OCI-LY3 (cell line): Measurements from ENCODE around the gene DPCD.

Experiments
- H2AFZ ChIP-seq: fragments of 200-600, 300-600 bp; shearing (Covaris generic); 2 replicates; pipeline ENCODE4 v1.6.0; 2014; ENCODE audit warnings: antibody characterized with exemption, low read depth, low read length
- H3K27ac ChIP-seq: fragments of 200-600, 300-600 bp; sonication (generic); 2 replicates; pipeline ENCODE4 v1.5.1; 2014; ENCODE audit warnings: mild to moderate bottlenecking, low read length, moderate library complexity, mixed read lengths
- H3K27me3 ChIP-seq: fragments of 200-600, 300-600 bp; sonication (generic); 2 replicates; pipeline ENCODE4 v1.6.1; 2014; ENCODE audit warnings: low read depth, low read length, mixed read lengths
- H3K36me3 ChIP-seq: fragments of 200-600, 300-600 bp; sonication (generic); replicated peaks from 2 replicates; pipeline ENCODE3; 2014; ENCODE audit warnings: low read depth, low read length, mixed read lengths
- H3K4me1 ChIP-seq: fragments of 300-600, 200-600 bp; sonication (generic); 2 replicates; pipeline ENCODE4 v1.6.1; 2014; ENCODE audit warnings: low read length, mixed read lengths
- H3K4me2 ChIP-seq: fragments of 200-600, 300-600 bp; sonication (generic); 2 replicates; pipeline ENCODE4 v1.6.1; 2014; ENCODE audit warnings: low read length, mixed read lengths
- H3K4me3 ChIP-seq: fragments of 300-600, 200-600 bp; sonication (generic); 2 replicates; pipeline ENCODE4 v1.5.1; 2014; ENCODE audit warnings: antibody characterized with exemption, mild to moderate bottlenecking, low read length, moderate library complexity
- H3K79me2 ChIP-seq: fragments of 300-600, 200-600 bp; shearing (Covaris generic); 2 replicates; pipeline ENCODE4 v1.6.1; 2014; ENCODE audit warnings: mild to moderate bottlenecking, low read length, mixed read lengths
- H3K9ac ChIP-seq: fragments of 300-600, 200-600 bp; shearing (Covaris generic); 2 replicates; pipeline ENCODE4 v1.6.0; 2014; ENCODE audit warnings: mild to moderate bottlenecking, low read length, moderate library complexity
- H3K9me3 ChIP-seq: fragments of 200-600, 300-600 bp; shearing (Covaris generic); 2 replicates; pipeline ENCODE4 v1.6.1; 2014; ENCODE audit warnings: low read length, mixed read lengths; ENCODE audit not compliant: insufficient read depth
- H4K20me1 ChIP-seq: fragments of 200-600, 300-600 bp; sonication (generic); 2 replicates; pipeline ENCODE4 v1.6.1; 2016; ENCODE audit warnings: low read length, mixed read lengths; ENCODE audit not compliant: insufficient read depth
- EZH2phosphoT487 ChIP-seq: fragments of 200-600 bp; shearing (Covaris generic); IDR thresholded peaks from 2 replicates; pipeline ENCODE4 v1.6.1; 2018; ENCODE audit warnings: antibody characterized with exemption, mixed run types, low read depth
- TF ChIP-seq, protein P1 (sequence below): fragments of 200-600, 300-600 bp; sonication (generic); IDR thresholded peaks from 2 replicates; pipeline ENCODE4 v1.5.1; 2014; ENCODE audit warnings: antibody characterized with exemption, low read length, low read depth

Gene DPCD

DNA sequence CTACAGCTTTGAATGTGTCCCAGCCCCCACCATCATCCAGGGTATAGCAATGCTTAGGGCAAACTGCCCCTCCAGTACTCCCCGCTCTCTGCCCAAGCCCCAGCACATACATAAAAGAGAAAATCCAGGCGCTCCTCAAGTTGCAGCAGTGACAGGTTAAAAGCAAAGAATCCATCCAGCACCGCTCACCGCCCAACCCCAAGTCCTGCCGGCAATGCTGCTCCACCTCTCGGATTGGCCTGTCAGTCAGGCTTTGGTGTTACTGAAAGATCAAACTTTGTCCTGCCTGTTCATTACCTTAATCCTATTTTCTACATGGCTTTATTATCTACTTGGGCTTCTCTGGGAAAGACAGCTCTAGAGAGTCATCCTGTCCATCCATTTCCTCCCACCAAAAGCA is 31.9 kb downstream of the DPCD start:
- H3K9ac ChIP-seq = no peak overlapping the region
- peaks cover 16% of the 10 kb centered on the region for H3K36me3 ChIP-seq
- TF ChIP-seq EZH2phosphoT487 = no peak
- TF ChIP-seq, protein P1, sequence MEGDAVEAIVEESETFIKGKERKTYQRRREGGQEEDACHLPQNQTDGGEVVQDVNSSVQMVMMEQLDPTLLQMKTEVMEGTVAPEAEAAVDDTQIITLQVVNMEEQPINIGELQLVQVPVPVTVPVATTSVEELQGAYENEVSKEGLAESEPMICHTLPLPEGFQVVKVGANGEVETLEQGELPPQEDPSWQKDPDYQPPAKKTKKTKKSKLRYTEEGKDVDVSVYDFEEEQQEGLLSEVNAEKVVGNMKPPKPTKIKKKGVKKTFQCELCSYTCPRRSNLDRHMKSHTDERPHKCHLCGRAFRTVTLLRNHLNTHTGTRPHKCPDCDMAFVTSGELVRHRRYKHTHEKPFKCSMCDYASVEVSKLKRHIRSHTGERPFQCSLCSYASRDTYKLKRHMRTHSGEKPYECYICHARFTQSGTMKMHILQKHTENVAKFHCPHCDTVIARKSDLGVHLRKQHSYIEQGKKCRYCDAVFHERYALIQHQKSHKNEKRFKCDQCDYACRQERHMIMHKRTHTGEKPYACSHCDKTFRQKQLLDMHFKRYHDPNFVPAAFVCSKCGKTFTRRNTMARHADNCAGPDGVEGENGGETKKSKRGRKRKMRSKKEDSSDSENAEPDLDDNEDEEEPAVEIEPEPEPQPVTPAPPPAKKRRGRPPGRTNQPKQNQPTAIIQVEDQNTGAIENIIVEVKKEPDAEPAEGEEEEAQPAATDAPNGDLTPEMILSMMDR = no peak
- H2AFZ ChIP-seq = no peak overlapping the region
- peaks cover 20% of the 10 kb centered on the region for H3K4me1 ChIP-seq
- no peaks in the 10 kb centered on the region for H4K20me1 ChIP-seq
- no peaks in the 10 kb centered on the region for H3K27me3 ChIP-seq
- no peak overlapping the region for H3K4me2 ChIP-seq
- no peaks in the 10 kb centered on the region for H3K79me2 ChIP-seq
- no peak overlapping the region for H3K27ac ChIP-seq
- H3K9me3 ChIP-seq = no peaks in the 10 kb centered on the region
- H3K4me3 ChIP-seq = no peak overlapping the region

- Histone ChIP-seq H3K27me3 (no peaks in the 10 kb centered on the region), H3K79me2 (no peaks in the 10 kb centered on the region), H4K20me1 (no peaks in the 10 kb centered on the region), H3K27ac (no peak overlapping the region), H3K9me3 (no peaks in the 10 kb centered on the region), H3K4me3 (no peak overlapping the region), H2AFZ (no peak overlapping the region), H3K9ac (no peak overlapping the region), H3K36me3 (peaks cover 8% of the 10 kb centered on the region), H3K4me2 (no peak overlapping the region), H3K4me1 (peaks cover 5% of the 10 kb centered on the region)
- TF ChIP-seq, protein P1 = no peak
- no peak for TF ChIP-seq EZH2phosphoT487
These were observed 35.4 kb downstream of the DPCD start for GRCh38 chr10:101623528-101623927.

GRCh38 chr10:101624526-101625102 is 36.5 kb downstream of the DPCD start:
- no peaks in the 10 kb centered on the region for H3K79me2 ChIP-seq
- no peaks in the 10 kb centered on the region for H3K27me3 ChIP-seq
- H3K36me3 ChIP-seq = peaks cover 8% of the 10 kb centered on the region
- H3K4me2 ChIP-seq = no peak overlapping the region
- H3K9me3 ChIP-seq = no peaks in the 10 kb centered on the region
- H4K20me1 ChIP-seq = no peaks in the 10 kb centered on the region
- TF ChIP-seq, protein P1 = no peak
- TF ChIP-seq EZH2phosphoT487 = no peak
- no peak overlapping the region for H3K4me3 ChIP-seq
- no peaks in the 10 kb centered on the region for H3K4me1 ChIP-seq
- no peak overlapping the region for H3K27ac ChIP-seq
- H3K9ac ChIP-seq = no peak overlapping the region
- no peak overlapping the region for H2AFZ ChIP-seq

DNA sequence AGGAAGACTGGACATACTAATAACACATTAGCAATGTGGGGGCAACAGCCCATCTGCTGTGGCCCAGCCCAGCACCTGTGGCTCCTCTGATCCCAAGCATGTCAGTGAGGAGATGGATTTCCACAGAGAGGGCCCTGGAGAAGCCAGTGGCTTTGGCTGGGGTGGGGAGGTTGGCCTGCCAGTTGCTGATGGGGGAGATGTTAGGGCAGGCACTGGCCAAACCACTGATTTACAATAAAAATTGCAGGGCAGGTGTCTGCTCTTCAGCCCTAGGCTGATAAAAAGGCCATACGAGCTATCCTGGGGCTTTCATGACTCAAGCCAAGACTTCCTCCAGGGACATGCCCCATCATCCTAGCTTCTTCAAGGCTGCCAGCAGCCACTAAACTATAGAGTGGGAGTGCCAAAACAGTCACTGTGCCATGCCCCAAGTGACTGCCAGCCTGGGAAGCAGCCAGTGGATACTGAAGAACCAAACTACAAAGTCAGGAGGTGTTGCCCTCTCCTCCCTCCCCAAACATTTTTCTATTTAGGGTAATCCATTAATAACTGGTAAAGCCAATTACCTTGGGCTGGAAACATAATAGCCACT is 37.8 kb downstream of the DPCD start:
- Histone ChIP-seq H3K27ac (no peak overlapping the region), H3K4me2 (no peak overlapping the region), H3K27me3 (no peaks in the 10 kb centered on the region), H3K36me3 (peaks cover 8% of the 10 kb centered on the region), H3K9ac (no peak overlapping the region), H4K20me1 (no peaks in the 10 kb centered on the region), H3K9me3 (no peaks in the 10 kb centered on the region), H3K79me2 (no peaks in the 10 kb centered on the region), H3K4me3 (no peak overlapping the region), H2AFZ (no peak overlapping the region), H3K4me1 (no peaks in the 10 kb centered on the region)
- TF ChIP-seq, protein P1 = no peak
- no peak for TF ChIP-seq EZH2phosphoT487
